SW480 (cell line): ENCODE measurements around the gene ATM.
A peak's percentile ranks its signal among the peaks of the same experiment; 100 is the strongest.
"Not testable (repeated sequence)": the region's sequence is repeated elsewhere in the genome, so short reads cannot be mapped to it uniquely, and the experiment has no call there.

Source experiments
- DNase-seq: peaks from one replicate; pipeline ENCODE4 v3.0.0-alpha.2; 2016; ENCODE audit warnings: low spot score

ATM gene

GRCh38 chr11:108278954-108279353, 56.1 kb downstream of the ATM start:
- DNase-seq: no peak

GRCh38 chr11:108286370-108286769, 63.5 kb downstream of the ATM start:
- no peak for DNase-seq

- no peak for DNase-seq
These were observed 64.1 kb downstream of the ATM start for GRCh38 chr11:108286956-108287355.

- not testable (repeated sequence) for DNase-seq
These were observed 66.2 kb downstream of the ATM start for GRCh38 chr11:108289066-108289465.

- DNase-seq: no peak
These were observed 66.8 kb downstream of the ATM start for GRCh38 chr11:108289699-108290098.

GRCh38 chr11:108293229-108293628, 70.4 kb downstream of the ATM start:
- DNase-seq: no peak

GRCh38 chr11:108302121-108302785, 79.4 kb downstream of the ATM start:
- no peak for DNase-seq

GRCh38 chr11:108307751-108308150, 84.9 kb downstream of the ATM start:
- DNase-seq: no peak

- DNase-seq: no peak
These were observed 90.6 kb downstream of the ATM start for GRCh38 chr11:108313444-108313843.

- DNase-seq: no peak
These were observed 93.2 kb downstream of the ATM start for GRCh38 chr11:108316061-108316460.

- DNase-seq: no peak
These were observed 96.8 kb downstream of the ATM start for GRCh38 chr11:108319541-108320145.

- no peak for DNase-seq
These were observed 99.8 kb downstream of the ATM start for GRCh38 chr11:108322666-108323065.

- DNase-seq: no peak
These were observed 101.7 kb downstream of the ATM start for GRCh38 chr11:108324587-108324986.

GRCh38 chr11:108333403-108333899, 110.6 kb downstream of the ATM start:
- no peak for DNase-seq

- DNase-seq: no peak
These were observed 115.9 kb downstream of the ATM start for GRCh38 chr11:108338750-108339149.

GRCh38 chr11:108340973-108341372, 118.1 kb downstream of the ATM start:
- peak; percentile 72 for DNase-seq

- DNase-seq: no peak
These were observed 118.8 kb downstream of the ATM start for GRCh38 chr11:108341654-108342053.

GRCh38 chr11:108343714-108344113, 120.8 kb downstream of the ATM start:
- DNase-seq: no peak

GRCh38 chr11:108345767-108346166, 122.9 kb downstream of the ATM start:
- no peak for DNase-seq

GRCh38 chr11:108346451-108346850, 123.6 kb downstream of the ATM start:
- no peak for DNase-seq

- no peak for DNase-seq
These were observed 128.6 kb downstream of the ATM start for GRCh38 chr11:108351468-108351867.

- DNase-seq: no peak
These were observed 141.3 kb downstream of the ATM start for GRCh38 chr11:108364159-108364558.

GRCh38 chr11:108368134-108368533, 145.3 kb downstream of the ATM start:
- DNase-seq: no peak

GRCh38 chr11:108369064-108369463, 146.2 kb downstream of the ATM start:
- DNase-seq: no peak
